ENCODE results near the gene TOP3B. TPM values are rescaled to one million over a fixed set of nuclear protein-coding genes. Genes with fewer than 3 reads are reported as not detected.

The TOP3B gene
- total RNA-seq, 2 experiments from 2014 or later: 33.6 to 34.0 TPM

DNA sequence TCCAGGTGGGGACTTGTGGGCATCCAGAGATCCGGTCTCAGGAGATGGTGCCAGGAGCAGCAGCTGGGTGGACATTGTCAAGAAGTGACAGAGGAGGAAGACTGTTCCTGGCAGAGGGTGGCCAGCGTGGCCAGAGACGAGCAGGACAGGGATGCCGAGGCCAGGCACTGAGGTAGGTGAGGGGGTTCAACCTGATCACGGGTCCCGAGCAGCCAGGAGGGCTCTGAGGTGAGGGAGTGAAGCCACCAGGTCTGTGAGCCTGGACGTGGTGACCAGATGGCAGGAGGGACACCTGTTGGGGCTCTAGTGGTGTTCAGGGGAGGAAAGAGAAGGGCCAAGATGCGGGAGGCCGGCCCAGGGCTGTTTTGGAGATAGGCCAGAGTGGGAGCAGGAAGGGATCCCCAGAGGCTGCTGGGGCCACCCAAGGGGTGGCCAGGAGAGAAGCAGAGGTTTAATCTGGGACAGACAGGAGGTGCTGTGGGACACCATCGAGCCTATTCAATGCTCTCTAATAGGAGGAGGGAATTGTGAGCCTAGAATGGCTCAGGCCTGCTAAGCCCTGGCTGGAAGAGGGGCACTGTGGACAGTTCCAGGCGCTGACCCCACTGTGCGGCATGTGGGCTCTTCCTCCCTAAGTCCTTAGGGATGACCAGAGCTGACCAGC, 36.2 kb downstream of the TOP3B start:
- Mint-ChIP-seq H3K9me3 (no peaks in the 10 kb centered on the region), H3K27me3 (no peaks in the 10 kb centered on the region), H3K4me3 (no peak overlapping the region), H3K27ac (no peak overlapping the region), H3K4me1 (ENCODE audit: low read depth) (peaks cover 24% of the 10 kb centered on the region), H3K36me3 (ENCODE audit: low read depth) (peaks cover 5% of the 10 kb centered on the region)
- intact Hi-C loops (cut with micrococcal nuclease): loop anchor here (10.0 kb wide), 1 partner anchor 212 kb away; the partner anchor contains the start of gene YPEL1
- CTCF ChIA-PET: no interaction called here
- POLR2A ChIA-PET: no interaction called here
- ATAC-seq (no peak), DNase-seq (no peak)
- TF ChIP-seq, protein P1, sequence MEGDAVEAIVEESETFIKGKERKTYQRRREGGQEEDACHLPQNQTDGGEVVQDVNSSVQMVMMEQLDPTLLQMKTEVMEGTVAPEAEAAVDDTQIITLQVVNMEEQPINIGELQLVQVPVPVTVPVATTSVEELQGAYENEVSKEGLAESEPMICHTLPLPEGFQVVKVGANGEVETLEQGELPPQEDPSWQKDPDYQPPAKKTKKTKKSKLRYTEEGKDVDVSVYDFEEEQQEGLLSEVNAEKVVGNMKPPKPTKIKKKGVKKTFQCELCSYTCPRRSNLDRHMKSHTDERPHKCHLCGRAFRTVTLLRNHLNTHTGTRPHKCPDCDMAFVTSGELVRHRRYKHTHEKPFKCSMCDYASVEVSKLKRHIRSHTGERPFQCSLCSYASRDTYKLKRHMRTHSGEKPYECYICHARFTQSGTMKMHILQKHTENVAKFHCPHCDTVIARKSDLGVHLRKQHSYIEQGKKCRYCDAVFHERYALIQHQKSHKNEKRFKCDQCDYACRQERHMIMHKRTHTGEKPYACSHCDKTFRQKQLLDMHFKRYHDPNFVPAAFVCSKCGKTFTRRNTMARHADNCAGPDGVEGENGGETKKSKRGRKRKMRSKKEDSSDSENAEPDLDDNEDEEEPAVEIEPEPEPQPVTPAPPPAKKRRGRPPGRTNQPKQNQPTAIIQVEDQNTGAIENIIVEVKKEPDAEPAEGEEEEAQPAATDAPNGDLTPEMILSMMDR (IDR thresholded peaks at IDR 0.05): no peak

DNA sequence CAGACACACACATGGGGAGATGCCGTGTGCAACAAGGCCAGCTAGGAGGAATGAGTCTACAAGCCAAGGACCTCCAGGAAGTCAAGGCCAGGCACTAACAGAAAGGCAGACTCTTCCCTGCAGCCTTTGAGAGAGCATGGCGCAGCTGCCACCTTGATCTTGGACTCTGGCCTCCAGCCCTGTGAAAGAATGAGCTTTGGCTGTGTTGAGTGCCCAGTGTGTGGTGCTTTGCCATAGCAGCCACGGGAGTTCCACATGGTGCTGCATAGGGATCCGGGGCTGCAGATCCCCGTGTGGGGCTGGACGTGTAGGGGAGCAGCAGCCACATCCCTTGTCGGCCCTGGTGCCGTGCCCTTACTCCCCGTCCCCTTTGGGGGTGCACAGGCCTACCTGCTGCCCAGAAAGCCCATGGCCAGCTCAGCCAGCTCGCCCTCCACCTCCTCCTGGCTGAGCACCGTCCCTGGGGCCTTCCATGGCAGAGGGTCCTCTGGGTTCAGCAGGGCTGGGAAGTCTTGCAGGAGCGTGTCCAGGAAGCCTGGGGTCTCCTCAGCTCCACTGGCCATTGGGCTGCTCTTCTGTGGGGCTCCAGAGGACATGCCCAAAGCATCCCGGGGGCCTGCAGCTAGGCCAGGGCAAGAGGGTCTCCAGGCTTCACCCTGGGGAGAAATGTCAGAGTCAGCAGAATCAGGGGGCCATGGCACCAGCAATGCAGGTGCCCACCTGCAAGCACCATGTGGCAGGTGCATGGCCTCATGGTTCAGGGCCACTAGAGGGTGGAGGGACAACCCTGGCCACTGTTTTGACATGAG, 36.9 kb downstream of the TOP3B start:
- intact Hi-C loops (cut with micrococcal nuclease): loop anchor here (10.0 kb wide), 1 partner anchor 211 kb away; the partner anchor contains the start of gene YPEL1

DNA sequence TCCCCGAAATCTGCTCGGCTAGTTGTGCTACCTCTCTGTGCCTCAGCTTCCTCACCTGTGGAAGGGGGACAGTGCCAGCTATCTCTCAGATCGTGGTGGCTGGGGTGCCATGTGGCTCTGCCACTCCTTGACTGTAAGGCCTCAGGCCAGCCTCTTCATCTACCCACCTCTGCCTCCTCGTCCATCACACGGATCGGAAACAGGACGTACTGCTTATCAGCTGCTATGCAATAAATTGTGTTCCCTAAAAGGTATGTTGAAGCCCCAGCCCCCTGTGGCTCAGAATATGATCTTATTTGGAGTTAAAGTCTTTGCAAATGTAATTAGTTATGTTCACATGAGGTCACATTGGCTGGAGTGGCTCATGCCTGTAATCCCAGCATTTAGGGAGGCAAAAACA, 37.7 kb downstream of the TOP3B start:
- TF ChIP-seq, protein P1 (IDR thresholded peaks at IDR 0.05): no peak
- intact Hi-C loops (cut with micrococcal nuclease): loop anchor here (10.0 kb wide), 1 partner anchor 210 kb away; the partner anchor contains the start of gene YPEL1
- Mint-ChIP-seq H3K4me3 (no peak overlapping the region), H3K27me3 (no peaks in the 10 kb centered on the region), H3K27ac (no peak overlapping the region), H3K4me1 (ENCODE audit: low read depth) (peaks cover 25% of the 10 kb centered on the region), H3K36me3 (ENCODE audit: low read depth) (peaks cover 2% of the 10 kb centered on the region), H3K9me3 (no peaks in the 10 kb centered on the region)
- CTCF ChIA-PET: interaction anchor here (1.1 to 1.7 kb wide), 2 partner anchors 8 to 27 kb away, joined by 4 to 8 read pairs; partner anchors contain the start of gene PPM1F
- POLR2A ChIA-PET: interaction anchor here (0.7 to 1.0 kb wide), 3 partner anchors 9 to 82 kb away, joined by 3 read pairs; no protein-coding TSS in a partner anchor
- ATAC-seq: no peak
- DNase-seq: no peak

More for the DNA sequence above, 36.9 kb downstream of the TOP3B start:
- no peak overlapping the region for H3K4me3 Mint-ChIP-seq
- TF ChIP-seq, protein P1 (IDR thresholded peaks at IDR 0.05): no peak
- ChIA-PET CTCF (no interaction called here), POLR2A (interaction anchor here (0.7 kb wide), 1 partner anchor 14 kb away, joined by 3 read pairs; no protein-coding TSS in a partner anchor)
- peaks cover 23% of the 10 kb centered on the region for H3K4me1 Mint-ChIP-seq (ENCODE audit: low read depth)
- no peaks in the 10 kb centered on the region for H3K9me3 Mint-ChIP-seq
- ATAC-seq: no peak
- no peaks in the 10 kb centered on the region for H3K27me3 Mint-ChIP-seq
- no peak for DNase-seq
- peaks cover 2% of the 10 kb centered on the region for H3K36me3 Mint-ChIP-seq (ENCODE audit: low read depth)
- no peak overlapping the region for H3K27ac Mint-ChIP-seq

DNA sequence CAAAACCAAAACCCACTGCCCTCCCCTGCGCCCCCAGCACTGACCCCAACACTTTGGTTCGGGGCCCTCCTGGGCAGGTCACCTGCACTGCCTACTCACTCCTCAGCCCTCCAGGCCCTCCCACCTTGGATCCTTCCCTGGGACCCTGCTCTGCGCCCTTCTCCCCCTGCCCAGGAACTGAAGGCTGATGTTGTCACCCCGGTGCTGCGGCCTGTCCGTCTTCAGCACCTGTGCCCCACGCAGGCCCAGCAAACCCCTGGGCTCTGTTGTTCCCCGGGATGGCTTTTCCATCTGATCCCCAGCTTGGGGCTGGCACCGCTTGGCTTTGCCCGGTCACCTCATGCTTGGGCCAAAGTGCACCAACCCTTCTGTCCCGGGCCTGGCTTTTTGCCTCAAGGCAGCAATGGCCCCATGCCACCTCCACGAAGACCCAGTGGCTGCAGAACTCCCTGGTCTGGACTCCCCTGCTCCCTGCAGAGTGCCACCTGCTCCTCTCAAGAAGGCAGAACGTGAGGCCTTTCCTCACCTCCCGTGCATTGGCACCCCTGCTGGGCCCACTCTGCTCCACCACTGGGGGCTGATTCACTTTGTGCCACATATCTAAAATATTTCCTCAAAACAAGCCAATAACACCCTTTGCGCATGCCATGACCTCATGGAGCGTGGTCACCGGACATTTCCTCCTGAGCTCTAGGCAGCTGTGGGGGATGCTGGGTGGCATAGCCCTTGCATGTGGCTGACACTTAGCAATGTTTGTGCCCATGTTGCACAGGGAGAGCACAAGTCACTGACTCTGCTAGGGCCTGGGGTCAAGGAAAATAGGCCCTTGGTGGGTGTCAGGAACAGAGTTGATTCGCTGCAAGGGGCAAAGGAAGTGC, 38.8 kb downstream of the TOP3B start:
- Mint-ChIP-seq H3K27me3 (no peaks in the 10 kb centered on the region), H3K9me3 (no peaks in the 10 kb centered on the region), H3K4me3 (no peak overlapping the region), H3K36me3 (ENCODE audit: low read depth) (peaks cover 7% of the 10 kb centered on the region), H3K4me1 (ENCODE audit: low read depth) (peaks cover 27% of the 10 kb centered on the region), H3K27ac (no peak overlapping the region)
- TF ChIP-seq, protein P1 (IDR thresholded peaks at IDR 0.05): no peak
- intact Hi-C loops (cut with micrococcal nuclease): loop anchor here (10.0 kb wide), 1 partner anchor 209 kb away; the partner anchor contains the start of gene YPEL1
- ChIA-PET POLR2A (interaction anchor here (0.9 to 1.0 kb wide), 2 partner anchors 10 to 81 kb away, joined by 3 read pairs; no protein-coding TSS in a partner anchor), CTCF (interaction anchor here (1.1 to 1.7 kb wide), 4 partner anchors 9 to 29 kb away, joined by 3 to 8 read pairs (median 6); partner anchors contain the start of gene PPM1F)
- no peak for ATAC-seq
- no peak for DNase-seq
